ENCODE measurements around the gene TIGD6.

TIGD6 gene

DNA sequence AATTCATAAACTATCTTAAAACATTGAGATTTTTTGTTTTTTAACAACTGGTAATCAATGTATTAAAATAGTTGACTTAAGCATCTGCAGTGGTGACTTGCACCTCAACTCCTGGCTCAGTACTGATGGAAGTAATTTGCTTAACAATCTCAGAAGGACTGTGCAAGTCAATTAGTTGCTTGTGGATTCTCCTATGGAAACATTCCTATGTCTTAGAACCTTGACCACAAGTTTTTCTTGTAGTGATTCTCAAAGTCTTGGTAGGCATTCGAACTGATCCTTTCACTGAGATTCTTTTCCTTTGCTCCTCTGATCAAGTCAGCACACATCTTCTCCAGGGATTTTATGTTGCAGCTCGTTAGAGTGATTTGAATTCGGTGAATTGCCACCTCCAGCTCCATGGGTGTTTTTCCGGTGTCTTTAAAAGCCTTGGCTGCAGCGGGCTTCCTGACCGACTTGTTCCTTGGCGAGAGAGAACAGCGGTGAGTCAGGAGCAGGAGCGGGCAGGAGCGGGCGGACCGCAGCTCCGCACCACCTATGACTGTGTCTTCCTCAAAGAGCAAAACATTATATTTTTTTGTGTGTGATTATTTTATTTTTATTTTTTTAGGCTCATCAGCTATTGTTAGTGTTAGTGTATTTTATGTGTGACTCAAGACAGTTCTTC is 21.2 kb upstream of the TIGD6 start:
- peak; percentile 78 for DNase-seq
- in situ Hi-C loops (cut with HindIII; ENCODE audit: low pct_ligation_motif_present, low pct_unique_long_range_greater_than_20kb, low sequenced_read_pairs) = no loop called here

DNA sequence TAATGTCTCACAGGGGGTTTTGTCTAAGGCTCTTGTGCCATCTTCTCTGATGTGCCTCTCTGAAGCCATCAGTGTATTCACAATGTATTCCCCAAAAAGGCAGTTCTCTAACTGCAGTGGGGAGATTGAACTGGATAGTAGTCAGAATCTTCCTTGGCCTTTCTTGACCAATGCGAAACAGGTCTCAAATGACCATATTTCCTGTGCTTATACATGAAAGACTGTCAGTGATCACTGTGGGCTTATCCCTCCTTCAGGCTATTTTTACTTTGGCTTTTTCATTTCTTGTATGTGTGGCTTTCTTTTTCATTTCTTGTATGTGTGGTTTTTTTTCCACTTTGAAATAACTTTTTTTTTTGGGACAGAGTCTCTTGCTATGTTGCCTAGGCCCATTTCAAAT is 19.8 kb upstream of the TIGD6 start:
- DNase-seq = no peak
- in situ Hi-C loops (cut with HindIII; ENCODE audit: low pct_ligation_motif_present, low pct_unique_long_range_greater_than_20kb, low sequenced_read_pairs) = no loop called here

DNA sequence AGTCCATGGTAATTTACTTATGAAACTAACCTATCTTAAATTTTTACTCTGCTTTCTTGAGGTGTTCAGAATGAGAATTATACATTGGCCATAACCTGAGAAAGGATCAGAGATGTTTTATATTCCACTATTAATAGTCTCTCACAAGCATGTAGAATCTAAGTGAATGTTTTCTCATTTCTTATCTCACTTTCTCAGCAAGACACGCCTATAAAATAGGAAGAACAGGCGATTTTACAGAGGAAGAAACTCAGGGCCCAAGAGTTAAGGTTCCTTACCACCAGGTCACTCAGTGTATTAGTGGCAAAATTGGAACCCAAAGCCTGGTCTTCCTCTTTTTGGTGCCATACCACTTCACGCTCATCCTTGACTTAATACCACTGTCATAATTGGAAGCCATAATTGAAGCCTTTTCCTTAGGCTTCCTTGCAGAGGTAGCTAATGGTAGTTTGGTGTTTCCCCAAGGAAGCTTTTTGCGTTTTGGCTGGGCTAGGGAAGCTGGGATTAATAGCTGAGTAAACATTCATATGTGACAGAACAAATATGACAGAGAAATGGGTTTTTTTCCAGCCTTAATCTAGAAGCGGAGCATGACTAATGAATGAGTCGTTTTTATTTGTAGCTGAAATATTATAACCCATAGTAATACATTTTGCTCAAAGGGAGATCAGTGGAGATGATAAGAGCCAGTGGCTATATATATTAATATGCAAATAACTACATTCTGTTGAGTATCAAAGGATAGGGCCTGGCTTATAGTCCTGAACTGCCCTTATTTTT is 17.0 kb upstream of the TIGD6 start:
- no peak for DNase-seq
- in situ Hi-C loops (cut with HindIII; ENCODE audit: low pct_ligation_motif_present, low pct_unique_long_range_greater_than_20kb, low sequenced_read_pairs) = no loop called here

DNA sequence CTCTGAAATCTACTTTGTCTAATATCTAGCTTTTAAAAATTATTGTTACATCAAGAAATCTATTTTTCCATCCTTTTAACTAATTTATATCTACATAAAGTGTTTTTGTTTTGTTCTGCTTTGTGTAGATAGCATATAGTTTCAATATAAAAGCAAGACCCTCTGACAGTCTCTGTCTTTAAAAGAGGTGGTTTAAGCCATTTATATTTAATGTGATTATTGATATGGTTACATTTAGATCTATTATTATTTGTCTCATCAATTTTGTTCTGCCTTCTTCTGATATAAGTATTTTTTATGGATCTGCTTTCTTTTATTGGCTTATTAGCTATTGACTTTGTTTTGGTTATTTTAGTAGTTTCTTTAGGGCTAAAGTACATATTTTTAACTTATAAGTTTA is 16.1 kb upstream of the TIGD6 start:
- in situ Hi-C loops (cut with HindIII; ENCODE audit: low pct_ligation_motif_present, low pct_unique_long_range_greater_than_20kb, low sequenced_read_pairs) = no loop called here
- DNase-seq = no peak

DNA sequence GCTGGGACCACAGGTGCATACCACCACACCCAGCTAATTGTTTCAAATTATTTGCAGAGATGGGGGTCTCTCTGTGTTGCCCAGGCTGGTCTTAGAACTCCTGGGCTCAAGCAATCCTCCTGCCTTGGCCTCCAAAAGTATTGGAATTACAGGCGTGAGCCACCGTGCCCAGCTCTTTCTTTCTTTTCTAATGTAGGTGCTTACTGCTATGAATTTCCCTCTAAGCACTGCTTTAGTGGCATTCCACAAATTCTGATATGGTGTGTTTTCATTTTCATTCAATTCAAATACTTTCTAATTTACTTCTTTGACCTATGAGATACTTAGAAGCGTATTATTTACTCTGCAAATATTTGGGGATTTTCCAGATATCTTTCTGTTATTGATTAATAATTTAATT is 15.0 kb upstream of the TIGD6 start:
- in situ Hi-C loops (cut with HindIII; ENCODE audit: low pct_ligation_motif_present, low pct_unique_long_range_greater_than_20kb, low sequenced_read_pairs) = no loop called here
- DNase-seq = no peak

DNA sequence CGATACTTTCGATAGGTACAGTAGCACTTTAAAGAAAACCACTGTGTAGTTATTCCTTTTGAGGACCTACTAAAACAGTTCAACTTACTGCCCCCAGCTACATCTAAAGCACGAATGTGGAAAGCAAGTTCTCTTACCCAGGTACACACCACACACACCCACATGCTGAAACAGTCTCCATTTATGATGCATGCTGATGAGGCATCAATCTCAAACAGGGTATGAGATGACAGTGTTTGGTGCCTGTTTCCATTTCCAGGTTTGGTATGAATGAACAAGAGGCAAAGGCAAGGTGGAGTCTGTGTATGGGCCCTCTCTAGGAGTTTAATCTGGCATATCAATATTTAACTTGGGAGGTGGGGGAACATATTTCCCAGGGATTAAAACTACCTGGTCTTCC is 14.0 kb upstream of the TIGD6 start:
- in situ Hi-C loops (cut with HindIII; ENCODE audit: low pct_ligation_motif_present, low pct_unique_long_range_greater_than_20kb, low sequenced_read_pairs) = no loop called here
- DNase-seq = no peak

DNA sequence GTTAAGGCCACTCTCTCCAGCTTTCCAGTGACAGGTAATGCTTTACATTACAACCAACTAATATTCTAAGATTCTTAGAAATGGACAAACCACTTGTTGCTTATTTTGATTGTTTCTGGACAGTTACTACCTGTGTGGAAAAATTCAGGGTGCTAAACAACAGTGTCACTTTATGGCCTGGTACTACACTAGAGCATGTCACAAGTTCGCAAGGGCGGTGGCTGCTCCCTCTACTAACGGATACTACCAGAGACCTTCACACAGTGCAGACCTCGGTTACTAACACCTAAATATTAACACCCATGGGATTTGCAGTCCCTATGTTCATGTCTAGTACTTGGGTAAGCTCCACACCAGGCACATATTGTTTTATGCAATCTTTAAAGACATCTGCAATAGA is 13.5 kb upstream of the TIGD6 start:
- in situ Hi-C loops (cut with HindIII; ENCODE audit: low pct_ligation_motif_present, low pct_unique_long_range_greater_than_20kb, low sequenced_read_pairs) = no loop called here
- no peak for DNase-seq

DNA sequence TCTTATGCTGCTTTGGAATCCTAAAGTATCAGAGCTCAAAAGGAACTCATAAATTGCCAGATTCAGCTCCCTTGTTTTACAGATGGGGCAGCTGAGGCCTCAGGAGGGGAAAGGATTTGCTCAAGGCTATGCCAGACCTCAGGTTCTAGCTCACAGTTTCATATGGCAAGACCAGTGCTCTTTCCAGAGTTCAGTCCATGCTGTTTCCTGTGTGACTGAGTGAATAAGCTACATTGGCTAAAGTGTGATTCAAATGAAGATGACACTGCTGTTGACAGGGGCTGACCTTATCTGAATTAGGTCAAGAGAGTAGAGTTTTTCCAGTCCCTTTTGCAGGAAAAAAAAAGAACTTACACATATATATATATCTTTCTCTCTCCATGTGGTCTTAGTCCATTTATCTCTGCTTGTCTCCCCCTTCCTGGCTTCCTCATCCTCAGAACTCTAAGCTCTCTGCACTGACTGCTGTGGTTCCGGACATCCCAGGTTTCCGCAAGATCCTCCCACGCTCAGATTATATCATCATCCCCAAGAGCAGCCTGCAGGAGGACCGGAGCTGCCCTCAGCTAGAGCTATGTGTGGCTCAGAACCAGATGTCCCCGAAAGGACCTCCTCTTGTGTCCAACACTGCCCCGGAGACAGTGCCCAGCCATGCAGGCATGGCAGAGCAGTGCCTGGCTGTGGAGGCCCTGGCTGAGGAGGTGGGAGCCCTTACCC is 9.4 kb upstream of the TIGD6 start:
- DNase-seq = no peak
- in situ Hi-C loops (cut with HindIII; ENCODE audit: low pct_ligation_motif_present, low pct_unique_long_range_greater_than_20kb, low sequenced_read_pairs) = no loop called here

DNA sequence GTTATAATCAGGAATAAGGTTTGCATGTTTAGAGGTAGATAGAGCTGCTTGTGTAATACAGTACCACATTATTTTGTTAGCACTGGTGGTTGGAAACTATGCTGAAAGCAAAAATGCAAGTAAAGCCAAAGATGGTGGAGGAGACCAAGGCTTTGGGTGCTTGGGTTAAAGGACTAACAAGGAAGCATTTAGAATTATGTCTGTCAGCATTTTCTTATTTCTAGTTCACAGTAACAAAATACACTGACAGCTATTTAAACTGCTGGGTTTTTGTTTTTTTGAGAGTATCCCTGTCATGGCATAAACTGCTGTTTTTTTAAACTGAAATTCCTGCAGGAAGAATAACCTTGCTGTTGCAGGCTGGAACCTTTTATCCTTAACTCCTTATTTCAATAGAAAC is 6.6 kb upstream of the TIGD6 start:
- in situ Hi-C loops (cut with HindIII; ENCODE audit: low pct_ligation_motif_present, low pct_unique_long_range_greater_than_20kb, low sequenced_read_pairs) = no loop called here
- no peak for DNase-seq

DNA sequence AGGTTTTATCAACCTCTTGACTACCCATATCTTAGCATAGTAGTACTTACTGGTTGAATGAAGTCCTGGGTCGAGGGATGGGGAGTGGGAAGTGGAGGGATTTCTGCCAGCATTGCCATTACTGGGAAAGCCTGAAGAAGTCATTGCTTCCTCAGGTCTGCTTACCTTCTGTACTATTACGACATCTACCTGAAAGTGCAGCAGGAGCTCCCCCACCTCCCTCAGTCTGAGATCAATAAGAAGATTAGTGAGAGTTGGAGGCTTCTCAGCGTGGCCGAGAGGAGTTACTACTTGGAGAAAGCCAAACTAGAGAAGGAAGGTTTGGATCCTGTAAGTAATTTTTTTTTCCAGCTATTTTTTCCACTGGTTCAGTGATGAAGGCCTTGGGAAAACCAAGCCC is 5.9 kb upstream of the TIGD6 start:
- DNase-seq = no peak
- in situ Hi-C loops (cut with HindIII; ENCODE audit: low pct_ligation_motif_present, low pct_unique_long_range_greater_than_20kb, low sequenced_read_pairs) = no loop called here

DNA sequence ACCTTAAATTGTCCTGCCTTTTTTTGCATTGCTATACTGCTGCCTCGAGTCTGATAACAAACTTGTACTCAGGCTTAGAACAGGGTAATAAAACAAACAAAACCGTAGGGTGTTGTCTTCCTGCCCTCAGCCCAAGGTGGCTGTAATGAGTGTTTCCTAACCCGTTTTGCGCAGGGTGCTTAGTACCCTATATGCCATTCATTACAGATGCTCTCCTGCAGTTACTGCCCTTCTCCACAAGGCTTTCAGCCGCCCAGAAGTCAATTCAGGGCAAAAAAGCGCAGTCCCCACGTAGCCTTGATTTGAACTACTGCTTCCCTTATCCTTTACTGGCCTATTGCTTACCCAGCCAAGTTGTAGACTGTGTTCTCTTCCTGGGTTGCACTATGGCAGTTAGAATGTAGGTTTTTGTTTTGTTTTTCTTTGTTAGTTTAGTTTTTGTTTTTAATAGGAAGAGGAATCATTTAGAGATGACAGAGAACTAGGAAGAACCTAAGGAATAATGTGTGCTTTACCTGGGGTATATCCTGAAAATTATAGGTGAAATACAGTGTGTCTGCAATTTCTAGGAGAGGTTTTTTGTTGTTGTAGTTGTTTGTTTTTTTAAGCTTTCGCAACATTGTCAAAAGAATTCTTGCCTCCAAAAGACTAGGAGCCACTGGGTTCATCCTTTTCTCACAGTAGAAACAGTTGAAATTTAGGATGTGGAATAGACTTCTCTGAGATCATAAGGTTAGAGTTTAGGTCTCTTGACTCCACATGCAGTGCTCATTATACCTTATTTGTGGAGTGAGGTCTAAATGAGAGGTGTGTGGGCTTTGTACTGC is 1.4 kb upstream of the TIGD6 start:
- in situ Hi-C loops (cut with HindIII; ENCODE audit: low pct_ligation_motif_present, low pct_unique_long_range_greater_than_20kb, low sequenced_read_pairs) = no loop called here

DNA sequence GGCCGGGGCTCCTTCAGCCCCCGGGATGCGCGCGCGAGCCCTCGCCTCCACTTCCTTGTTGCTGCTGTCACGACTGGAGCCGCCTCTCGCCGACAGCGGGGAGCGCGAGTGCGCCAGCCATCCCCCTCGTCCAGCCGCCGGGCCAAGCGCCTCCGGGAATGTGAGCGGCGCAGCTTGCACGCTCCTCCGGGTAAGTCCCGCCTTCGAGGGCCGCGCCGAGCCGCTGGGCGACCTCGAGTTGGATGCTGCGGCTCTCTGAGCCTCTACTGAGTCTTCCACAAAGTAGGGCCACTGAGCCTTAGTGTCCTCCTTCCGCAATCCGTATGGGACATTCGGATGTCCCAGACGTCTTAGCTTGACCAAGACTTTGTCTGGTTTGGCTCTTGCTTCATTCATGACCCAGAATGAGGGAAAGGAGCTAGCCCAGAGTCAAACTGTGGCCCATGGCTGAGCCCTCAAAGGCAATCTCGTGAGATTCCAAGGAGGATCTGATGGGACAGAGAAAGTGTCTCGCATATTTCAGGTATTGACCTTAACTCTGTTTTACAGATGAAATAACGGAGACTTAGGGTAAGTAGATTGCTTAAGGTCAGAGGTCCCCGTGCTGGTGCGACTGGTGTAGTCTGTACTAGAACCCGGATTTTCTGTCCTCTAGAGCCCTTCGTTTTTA is 671 bp upstream of the TIGD6 start:
- DNase-seq = peak; percentile 46
- in situ Hi-C loops (cut with HindIII; ENCODE audit: low pct_ligation_motif_present, low pct_unique_long_range_greater_than_20kb, low sequenced_read_pairs) = no loop called here

More for the DNA sequence above, 1.4 kb upstream of the TIGD6 start:
- peak; percentile 69 for DNase-seq

DNA sequence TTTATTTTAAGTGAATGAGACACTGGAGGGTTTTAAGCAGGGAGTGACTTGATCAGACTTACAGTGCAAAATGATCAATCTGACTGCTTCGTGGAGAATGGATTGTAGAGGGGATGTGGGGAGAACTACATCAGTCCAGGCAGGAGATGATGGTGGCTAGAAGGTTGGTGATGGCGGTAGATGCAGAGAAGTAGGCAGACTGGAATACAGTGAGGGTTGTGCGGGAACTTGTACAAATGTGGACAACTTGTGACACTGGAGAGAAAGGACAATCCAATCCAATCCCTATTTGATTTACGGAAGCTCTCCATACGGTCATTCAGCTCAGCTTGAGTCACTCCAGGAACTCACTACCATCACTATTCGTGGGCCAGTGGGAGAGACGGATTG is 593 bp downstream of the TIGD6 start:
- in situ Hi-C loops (cut with HindIII; ENCODE audit: low pct_ligation_motif_present, low pct_unique_long_range_greater_than_20kb, low sequenced_read_pairs) = loop anchor here (25.0 kb wide), 1 partner anchor 163 kb away; no protein-coding TSS in a partner anchor
- DNase-seq = no peak

DNA sequence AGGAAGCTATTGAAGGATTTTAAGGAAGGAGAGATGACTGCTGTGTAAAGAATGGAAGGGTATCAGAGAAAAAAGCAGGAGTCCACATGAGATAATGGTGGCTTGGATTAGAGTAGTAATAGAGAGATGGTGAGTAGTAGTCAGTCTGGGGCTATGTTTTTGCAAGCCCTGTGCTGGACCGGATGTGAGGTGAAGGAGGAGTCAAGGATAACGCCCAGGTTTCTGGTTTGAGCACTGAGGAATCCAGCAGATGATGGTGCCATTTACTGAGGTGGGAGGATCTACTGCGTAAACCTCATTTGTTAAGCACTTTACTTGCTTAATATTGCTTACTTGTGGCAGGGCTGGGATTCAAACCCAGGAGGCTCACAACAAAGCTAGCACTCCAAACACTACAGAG is 1.1 kb downstream of the TIGD6 start:
- DNase-seq = no peak
- in situ Hi-C loops (cut with HindIII; ENCODE audit: low pct_ligation_motif_present, low pct_unique_long_range_greater_than_20kb, low sequenced_read_pairs) = loop anchor here (25.0 kb wide), 1 partner anchor 162 kb away; no protein-coding TSS in a partner anchor

DNA sequence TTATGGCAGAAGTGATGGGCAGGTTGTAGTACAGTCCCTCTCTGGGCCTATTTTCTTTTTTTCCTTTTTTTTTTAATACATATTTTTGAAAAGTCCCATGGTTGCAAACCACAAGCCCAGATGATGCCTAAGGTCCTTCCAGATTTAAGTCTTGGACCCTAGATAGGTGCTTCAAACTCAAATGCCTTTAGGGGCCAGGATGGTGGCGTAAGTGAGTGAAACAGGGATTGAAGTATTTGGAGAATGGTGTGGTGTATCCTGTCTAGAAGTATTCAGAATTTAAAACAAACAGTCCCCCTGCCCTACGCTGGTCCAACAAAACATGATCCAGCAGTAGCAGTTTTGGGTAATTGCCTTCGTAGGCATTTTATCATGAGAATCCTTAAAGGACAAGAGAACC is 2.2 kb downstream of the TIGD6 start:
- DNase-seq = no peak
- in situ Hi-C loops (cut with HindIII; ENCODE audit: low pct_ligation_motif_present, low pct_unique_long_range_greater_than_20kb, low sequenced_read_pairs) = loop anchor here (25.0 kb wide), 1 partner anchor 161 kb away; no protein-coding TSS in a partner anchor

DNA sequence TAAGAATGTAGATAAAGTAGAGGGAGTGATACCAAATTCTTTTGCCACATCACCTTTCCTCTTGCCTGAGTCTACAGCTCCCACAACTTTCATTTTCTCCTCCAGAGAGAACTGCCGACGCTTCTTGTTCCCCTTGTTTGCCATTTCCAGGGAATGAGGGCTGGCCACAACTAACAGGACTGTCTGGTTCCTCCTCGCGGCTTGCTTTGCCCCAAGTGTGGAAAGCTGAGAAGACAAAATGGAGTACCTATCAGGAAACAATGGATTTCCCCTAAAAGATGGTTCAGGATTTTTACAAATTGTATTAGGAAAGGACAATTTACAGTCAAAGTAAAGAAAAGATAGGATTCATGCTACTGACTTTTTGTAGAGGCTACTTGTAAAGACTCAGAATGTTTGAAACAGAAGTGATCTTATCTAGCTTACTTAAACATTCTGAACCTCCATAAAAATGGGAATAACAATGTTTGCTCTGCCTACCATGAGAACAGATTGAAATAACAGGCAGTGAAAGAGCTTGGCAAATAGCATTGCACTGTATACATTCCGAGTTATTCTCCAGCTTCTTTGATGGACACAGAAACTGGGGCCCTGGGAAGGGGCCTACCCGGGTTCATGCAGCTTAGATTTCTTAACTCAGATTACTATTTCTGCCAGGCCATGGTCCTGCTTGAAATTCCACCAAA is 4.1 kb downstream of the TIGD6 start:
- no peak for DNase-seq
- in situ Hi-C loops (cut with HindIII; ENCODE audit: low pct_ligation_motif_present, low pct_unique_long_range_greater_than_20kb, low sequenced_read_pairs) = loop anchor here (25.0 kb wide), 1 partner anchor 159 kb away; no protein-coding TSS in a partner anchor

DNA sequence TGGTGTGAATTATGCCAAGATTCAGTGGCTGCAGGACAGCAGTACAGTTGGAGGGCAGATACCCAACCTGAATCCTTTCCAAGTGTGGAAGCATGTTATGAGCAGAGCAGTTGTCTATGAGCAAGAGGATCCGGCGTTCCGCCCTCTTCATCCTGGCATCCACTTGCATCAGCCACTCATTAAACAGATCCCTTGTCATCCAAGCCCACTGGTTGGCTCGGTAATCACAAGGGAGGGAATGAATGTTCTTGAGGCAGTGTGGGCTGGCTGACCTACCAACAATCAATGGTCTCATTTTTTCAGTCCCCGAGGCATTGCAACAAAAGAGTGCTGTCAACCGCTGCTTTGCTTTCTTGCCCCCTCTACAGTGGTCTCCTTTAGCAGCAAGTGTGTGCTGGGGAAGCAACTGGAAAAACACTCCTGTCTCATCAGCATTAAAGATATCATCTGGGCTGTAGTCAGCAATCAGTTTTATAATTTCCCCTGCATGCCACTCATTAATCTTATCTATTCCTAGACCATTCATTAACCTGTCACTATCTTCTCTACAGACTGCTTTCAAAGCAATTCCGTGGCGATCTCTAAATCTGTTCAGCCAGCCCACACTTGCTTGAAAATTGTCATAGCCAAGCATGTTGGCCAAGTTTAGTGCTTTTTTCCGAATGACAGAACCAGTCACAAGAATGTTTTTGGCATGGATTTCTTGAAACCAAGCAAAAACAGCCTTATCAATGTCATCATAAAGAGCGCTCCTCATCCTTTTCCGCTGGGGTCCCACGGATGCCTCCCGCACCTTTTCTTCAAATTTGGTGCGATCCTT is 4.9 kb downstream of the TIGD6 start:
- in situ Hi-C loops (cut with HindIII; ENCODE audit: low pct_ligation_motif_present, low pct_unique_long_range_greater_than_20kb, low sequenced_read_pairs) = loop anchor here (25.0 kb wide), 1 partner anchor 158 kb away; no protein-coding TSS in a partner anchor
- no peak for DNase-seq

All from ACHN (cell line).